GM12872 (cell line): ENCODE data around the gene GREM2.

Source experiments
- TF ChIP-seq, protein P1 (sequence below): IDR thresholded peaks from 3 replicates; pipeline ENCODE4 v1.5.1; 2011; ENCODE audit warnings: low read depth, mild to moderate bottlenecking, low read length, moderate library complexity; ENCODE audit not compliant: insufficient read depth

The GREM2 gene

DNA sequence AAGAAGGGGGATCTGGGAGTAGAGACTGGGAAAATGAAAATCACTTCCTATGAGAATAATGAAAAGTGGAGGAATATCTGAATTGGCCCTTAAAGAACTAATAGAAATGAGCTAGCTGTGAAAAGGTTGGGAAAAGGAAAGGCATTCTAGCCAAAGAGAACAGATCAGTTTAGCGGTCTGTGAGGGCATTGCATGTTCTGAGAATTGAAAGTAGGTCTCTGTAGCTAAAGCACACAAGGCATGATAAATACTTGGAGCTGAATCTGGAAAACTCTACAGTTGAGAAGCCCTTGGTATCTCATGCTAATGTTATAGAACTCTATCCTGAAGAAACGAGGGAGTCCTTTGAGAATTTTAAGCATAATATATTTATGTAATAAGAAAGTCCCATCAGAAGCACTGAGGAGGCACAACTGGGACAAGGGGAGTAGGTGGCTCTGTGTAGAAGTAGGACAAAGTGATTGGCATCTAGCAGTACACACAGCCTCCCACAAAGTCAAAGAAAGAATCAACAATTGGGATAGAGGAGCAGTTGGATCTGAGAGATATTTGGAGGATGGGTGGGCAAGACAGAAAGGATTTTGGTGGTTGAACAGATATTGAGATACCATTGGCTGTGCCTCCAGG lies 78.7 kb downstream of the GREM2 start:
- TF ChIP-seq, protein P1, sequence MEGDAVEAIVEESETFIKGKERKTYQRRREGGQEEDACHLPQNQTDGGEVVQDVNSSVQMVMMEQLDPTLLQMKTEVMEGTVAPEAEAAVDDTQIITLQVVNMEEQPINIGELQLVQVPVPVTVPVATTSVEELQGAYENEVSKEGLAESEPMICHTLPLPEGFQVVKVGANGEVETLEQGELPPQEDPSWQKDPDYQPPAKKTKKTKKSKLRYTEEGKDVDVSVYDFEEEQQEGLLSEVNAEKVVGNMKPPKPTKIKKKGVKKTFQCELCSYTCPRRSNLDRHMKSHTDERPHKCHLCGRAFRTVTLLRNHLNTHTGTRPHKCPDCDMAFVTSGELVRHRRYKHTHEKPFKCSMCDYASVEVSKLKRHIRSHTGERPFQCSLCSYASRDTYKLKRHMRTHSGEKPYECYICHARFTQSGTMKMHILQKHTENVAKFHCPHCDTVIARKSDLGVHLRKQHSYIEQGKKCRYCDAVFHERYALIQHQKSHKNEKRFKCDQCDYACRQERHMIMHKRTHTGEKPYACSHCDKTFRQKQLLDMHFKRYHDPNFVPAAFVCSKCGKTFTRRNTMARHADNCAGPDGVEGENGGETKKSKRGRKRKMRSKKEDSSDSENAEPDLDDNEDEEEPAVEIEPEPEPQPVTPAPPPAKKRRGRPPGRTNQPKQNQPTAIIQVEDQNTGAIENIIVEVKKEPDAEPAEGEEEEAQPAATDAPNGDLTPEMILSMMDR, result no peak

DNA sequence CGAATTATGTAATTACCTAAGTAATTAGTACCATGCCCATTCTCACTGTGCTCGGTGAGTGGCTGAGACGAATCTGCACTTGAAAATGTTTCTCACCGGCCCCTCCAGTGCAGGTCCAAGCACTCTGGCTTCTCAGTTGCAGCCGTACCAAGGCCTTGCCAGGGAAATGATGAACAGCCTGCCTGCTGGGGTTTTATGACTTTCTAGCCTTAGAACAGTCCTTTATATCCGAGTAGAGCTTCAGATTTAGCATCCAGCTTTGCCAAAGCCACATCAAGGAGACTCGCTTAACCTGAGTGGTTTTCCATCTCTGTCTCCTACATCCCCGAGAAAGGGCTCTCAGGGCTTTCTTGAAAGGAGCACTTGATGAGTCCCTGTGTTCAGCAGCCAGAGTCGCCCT lies 83.4 kb downstream of the GREM2 start:
- TF ChIP-seq, protein P1, result no peak

DNA sequence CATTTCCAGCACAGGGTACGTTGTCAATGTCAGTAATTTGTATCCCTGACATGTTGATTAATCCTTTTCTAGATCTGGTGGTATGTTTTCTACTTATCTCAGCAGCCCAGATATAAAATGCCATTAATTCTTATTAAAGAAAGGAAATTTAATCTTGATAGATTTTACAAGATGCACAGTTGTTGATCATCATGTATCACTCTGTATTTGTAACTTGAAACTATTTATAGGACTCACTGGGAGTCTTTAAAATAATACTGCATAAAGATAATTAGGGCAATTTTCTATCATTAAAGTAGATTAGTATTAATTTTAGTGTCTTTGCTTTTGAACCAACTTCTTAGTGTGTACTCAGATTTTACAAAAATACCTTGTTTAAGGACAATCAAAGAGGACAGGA lies 84.9 kb downstream of the GREM2 start:
- TF ChIP-seq, protein P1, result no peak

DNA sequence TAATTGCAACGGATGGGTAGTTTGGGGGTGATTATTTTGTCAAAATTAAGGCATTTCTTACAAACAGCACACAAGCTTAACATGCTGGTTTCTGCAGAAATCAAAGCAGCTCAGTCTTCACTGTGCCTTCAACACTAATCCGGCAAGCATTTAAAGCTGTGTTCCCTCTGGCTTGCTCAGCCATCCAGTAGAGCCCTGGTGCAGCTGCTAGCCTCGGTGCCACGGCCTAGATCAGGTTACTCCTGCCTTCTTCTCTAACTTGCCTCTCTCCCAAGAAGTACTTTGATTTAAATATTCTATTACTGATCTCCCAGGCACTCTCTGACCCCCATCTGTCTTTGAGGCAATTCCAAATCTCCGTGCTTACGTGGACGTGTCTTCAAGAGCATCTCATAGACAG lies 85.6 kb downstream of the GREM2 start:
- TF ChIP-seq, protein P1, result no peak

DNA sequence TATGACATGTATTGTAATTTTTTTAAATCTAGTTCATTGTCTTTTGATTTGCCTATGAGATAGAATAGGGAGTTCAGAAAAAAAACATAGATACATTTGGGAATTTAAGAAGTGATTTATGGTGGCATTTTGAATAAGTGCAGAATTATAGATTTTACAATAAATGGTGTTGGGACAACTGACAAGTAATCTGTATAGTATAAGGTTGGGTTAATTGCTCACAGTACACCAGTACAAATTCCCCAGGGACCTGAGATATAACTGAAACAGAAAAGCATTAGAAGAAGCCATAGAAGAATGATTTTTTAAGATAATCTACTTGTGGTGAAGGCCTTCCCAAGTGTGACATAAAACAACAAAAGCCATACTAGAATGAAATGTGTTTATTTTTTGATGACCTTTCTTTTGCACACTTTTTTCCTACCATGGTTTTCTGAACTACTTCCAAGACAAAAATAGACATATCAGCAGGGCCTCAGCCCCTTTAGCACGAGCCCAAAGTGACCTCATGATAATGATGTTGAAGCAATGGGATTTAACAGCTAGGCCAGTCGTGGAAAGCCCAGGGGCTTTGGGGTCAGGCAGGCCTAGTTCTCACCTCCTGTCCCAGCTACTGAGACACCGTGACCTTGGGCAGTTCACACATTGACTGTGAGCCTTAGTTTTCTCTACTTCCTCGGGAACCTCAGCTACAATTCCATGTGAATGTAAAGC lies 87.4 kb downstream of the GREM2 start:
- TF ChIP-seq, protein P1, result no peak

DNA sequence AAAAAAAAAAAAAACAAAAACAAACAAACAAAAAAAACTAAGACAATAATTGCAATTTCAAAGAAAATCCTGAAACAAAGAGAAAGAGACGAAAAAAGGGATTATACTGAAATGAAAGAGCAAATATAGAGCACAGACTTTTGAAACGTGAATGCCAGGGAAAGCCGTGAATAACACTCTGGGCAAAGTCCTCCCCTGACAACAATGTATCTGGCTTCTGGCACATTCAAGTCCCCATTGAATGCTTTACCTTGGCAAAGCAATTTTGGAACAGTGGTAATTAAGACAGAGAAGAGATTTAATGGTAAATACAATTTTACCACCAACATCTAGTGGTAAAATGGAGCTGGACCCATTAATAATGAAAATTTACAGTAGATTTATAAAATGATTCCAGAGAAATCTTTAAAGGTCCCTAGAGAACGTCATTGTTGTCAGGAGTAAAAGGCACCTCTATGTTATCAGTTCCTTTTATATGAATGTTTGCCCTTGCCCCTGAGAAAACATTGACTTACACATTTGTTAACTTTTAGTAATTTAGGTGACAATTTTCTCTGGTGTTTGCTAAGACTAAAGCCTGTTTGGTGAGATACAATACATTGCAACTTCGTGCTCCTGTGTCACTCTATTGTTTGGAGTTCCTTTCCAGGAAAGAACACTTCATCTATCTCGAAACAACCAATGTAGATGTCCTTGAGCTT lies 89.7 kb downstream of the GREM2 start:
- TF ChIP-seq, protein P1, result no peak

DNA sequence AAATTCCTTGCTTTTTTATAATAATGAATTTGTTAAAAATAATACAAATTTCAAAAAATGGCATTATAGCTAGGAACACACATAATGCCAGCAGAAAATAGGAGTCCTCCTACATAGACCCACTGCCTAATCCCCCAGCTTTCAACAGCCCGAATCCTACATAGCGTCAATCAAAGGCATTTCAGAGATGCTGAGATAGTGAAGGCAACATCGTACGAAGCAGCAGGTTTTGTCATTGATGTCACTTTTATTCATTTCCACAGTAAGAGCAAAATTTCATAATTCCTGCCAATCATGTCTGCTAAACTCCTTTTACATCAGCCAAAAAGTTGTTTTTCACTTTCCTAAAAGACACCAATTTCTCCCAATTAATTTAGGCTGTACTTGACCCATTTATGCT lies 94.1 kb downstream of the GREM2 start:
- TF ChIP-seq, protein P1, result no peak
